Measurements from ENCODE around the gene TBC1D3B.
"Not testable (repeated sequence)": the region's sequence is repeated elsewhere in the genome, so short reads cannot be mapped to it uniquely, and the experiment has no call there.

Gene TBC1D3B

GRCh38 chr17:36127199-36127893 lies 49.1 kb downstream of the TBC1D3B start:
- no peak for DNase-seq (ENCODE audit: low read depth, low spot score)
- H3K4me3 ChIP-seq (ENCODE audit: low read depth, low read length) = no peak overlapping the region
- TF ChIP-seq, protein P1, sequence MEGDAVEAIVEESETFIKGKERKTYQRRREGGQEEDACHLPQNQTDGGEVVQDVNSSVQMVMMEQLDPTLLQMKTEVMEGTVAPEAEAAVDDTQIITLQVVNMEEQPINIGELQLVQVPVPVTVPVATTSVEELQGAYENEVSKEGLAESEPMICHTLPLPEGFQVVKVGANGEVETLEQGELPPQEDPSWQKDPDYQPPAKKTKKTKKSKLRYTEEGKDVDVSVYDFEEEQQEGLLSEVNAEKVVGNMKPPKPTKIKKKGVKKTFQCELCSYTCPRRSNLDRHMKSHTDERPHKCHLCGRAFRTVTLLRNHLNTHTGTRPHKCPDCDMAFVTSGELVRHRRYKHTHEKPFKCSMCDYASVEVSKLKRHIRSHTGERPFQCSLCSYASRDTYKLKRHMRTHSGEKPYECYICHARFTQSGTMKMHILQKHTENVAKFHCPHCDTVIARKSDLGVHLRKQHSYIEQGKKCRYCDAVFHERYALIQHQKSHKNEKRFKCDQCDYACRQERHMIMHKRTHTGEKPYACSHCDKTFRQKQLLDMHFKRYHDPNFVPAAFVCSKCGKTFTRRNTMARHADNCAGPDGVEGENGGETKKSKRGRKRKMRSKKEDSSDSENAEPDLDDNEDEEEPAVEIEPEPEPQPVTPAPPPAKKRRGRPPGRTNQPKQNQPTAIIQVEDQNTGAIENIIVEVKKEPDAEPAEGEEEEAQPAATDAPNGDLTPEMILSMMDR (IDR thresholded peaks at IDR 0.05; ENCODE audit: low read depth, low read length) = no peak
- in situ Hi-C loops (cut with HindIII; ENCODE audit: low sequenced_read_pairs) = no loop called here

- in situ Hi-C loops (cut with HindIII; ENCODE audit: low sequenced_read_pairs) = no loop called here
- TF ChIP-seq, protein P1 (IDR thresholded peaks at IDR 0.05; ENCODE audit: low read depth, low read length) = no peak
- DNase-seq (ENCODE audit: low read depth, low spot score) = no peak
Measured at GRCh38 chr17:36124879-36125824, 51.3 kb downstream of the TBC1D3B start.

GRCh38 chr17:36123431-36123830 lies 53.0 kb downstream of the TBC1D3B start:
- no peak overlapping the region for H3K4me3 ChIP-seq (ENCODE audit: low read depth, low read length)
- in situ Hi-C loops (cut with HindIII; ENCODE audit: low sequenced_read_pairs) = no loop called here
- DNase-seq (ENCODE audit: low read depth, low spot score) = no peak
- TF ChIP-seq, protein P1 (IDR thresholded peaks at IDR 0.05; ENCODE audit: low read depth, low read length) = no peak

More at GRCh38 chr17:36124879-36125824, 51.3 kb downstream of the TBC1D3B start:
- H3K4me3 ChIP-seq (ENCODE audit: low read depth, low read length) = no peak overlapping the region

DNA sequence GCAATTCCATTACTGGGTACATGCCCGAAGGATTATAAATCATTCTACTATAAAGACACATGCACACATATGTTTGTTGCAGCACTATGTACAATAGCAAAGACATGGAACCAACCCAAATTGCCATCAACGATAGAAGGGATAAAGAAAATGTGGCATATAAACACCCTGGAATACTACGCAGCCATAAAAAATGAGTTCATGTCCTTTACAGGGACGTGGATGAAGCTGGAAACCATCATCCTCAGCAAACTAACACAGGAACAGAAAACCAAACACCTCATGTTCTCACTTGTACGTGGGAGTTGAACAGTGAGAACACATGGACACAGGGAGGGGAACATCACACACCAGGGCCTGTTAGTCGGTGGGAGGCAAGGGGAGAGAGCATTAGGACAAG lies 55.3 kb downstream of the TBC1D3B start:
- H3K4me3 ChIP-seq (ENCODE audit: low read depth, low read length); in situ Hi-C loops (cut with HindIII; ENCODE audit: low sequenced_read_pairs); DNase-seq (ENCODE audit: low read depth, low spot score): not testable (repeated sequence)

DNA sequence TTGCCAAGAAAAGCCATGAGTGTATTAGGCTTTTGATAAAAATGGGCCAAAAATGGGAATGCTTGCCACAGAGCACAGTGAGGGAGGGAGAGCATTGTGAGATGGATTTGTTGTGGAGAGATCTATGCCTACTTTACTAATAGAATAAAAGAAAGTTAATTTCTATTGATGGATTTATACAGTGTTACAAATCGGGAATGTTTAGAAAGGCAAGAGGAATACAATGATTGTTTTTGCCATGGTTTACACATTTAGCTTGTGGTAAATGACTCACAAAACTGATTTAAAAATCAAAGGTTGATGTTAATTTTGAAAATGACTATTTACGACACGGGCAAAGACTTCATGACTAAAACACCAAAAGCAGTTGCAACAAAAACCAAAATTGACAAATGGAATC lies 56.2 kb downstream of the TBC1D3B start:
- no peak overlapping the region for H3K4me3 ChIP-seq (ENCODE audit: low read depth, low read length)
- DNase-seq (ENCODE audit: low read depth, low spot score) = peak; percentile 67
- TF ChIP-seq, protein P1 (IDR thresholded peaks at IDR 0.05; ENCODE audit: low read depth, low read length) = no peak
- in situ Hi-C loops (cut with HindIII; ENCODE audit: low sequenced_read_pairs) = no loop called here

DNA sequence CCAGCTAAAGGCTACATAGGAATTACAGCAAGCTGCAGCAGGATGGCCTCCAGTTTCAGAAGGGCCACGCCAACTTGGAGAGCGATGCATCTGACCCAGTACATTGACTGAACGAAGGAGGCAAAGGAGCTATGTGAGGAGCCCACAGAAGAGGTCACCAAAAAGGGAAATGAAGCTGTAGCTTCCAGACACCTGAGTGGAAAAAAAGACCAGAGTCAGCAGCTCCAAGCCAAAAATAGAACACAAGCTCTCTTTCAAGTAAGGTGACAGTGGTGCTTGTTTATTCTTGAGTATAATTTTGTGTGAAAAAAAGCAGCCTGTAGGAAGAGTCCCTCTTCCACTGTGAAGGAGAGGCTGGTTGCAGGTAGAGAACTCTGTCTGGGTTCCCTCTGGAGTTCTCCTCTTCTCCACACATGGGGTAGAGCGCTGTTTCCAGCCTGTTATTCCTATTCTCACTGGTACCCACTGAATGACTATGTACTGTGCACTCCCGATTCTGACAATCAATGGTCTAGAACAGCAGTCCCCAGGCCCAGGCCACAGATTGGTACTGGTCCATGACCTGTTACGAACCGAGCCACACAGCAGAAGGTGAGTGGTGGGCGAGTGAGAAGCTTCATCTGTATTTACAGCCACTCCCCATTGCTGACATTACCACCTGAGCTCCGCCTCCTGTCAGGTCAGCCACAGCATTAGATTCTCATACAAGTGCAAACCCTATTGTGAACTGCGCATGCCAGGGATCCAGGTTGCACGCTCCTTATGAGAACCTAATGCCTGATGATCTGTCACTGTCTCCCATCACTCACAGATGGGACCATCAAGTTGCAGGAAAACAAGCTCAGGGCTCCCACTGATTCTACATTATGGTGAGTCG lies 57.7 kb downstream of the TBC1D3B start:
- in situ Hi-C loops (cut with HindIII; ENCODE audit: low sequenced_read_pairs) = no loop called here
- no peak overlapping the region for H3K4me3 ChIP-seq (ENCODE audit: low read depth, low read length)
- TF ChIP-seq, protein P1 (IDR thresholded peaks at IDR 0.05; ENCODE audit: low read depth, low read length) = no peak
- DNase-seq (ENCODE audit: low read depth, low spot score) = no peak
